ENCODE measurements around the gene EFHC1. TPM values are rescaled to one million over a fixed set of nuclear protein-coding genes. Genes with fewer than 3 reads are reported as not detected.

EFHC1 gene
- polyA plus RNA-seq, 3 donors, result 6.3 to 8.1 (median 6.6) TPM

DNA sequence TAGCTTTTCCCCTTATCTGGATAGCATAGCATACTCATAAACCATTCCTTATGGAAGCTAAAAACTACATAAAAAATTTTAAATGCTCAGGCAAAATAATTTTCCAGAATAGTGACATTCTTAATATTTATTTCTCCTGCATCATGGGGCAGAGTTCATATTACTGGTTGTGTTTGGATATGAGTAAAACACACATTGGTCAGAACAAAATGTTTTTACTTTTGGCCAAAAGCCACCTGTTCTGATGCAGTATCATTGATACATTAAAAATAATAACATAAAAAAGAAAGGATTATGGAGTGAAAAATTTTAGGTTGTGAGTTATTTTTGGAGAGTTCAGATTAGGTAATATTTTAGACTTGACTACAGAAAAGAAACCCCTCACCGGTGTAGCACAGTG is 123.1 kb downstream of the EFHC1 start:
- 59 to 80% (median 77%) methylated on average over 1 of the region's 1 CpG for WGBS, 3 donors
- H3K27ac ChIP-seq (ENCODE audit: low read depth, low read length), result no peak overlapping the region

DNA sequence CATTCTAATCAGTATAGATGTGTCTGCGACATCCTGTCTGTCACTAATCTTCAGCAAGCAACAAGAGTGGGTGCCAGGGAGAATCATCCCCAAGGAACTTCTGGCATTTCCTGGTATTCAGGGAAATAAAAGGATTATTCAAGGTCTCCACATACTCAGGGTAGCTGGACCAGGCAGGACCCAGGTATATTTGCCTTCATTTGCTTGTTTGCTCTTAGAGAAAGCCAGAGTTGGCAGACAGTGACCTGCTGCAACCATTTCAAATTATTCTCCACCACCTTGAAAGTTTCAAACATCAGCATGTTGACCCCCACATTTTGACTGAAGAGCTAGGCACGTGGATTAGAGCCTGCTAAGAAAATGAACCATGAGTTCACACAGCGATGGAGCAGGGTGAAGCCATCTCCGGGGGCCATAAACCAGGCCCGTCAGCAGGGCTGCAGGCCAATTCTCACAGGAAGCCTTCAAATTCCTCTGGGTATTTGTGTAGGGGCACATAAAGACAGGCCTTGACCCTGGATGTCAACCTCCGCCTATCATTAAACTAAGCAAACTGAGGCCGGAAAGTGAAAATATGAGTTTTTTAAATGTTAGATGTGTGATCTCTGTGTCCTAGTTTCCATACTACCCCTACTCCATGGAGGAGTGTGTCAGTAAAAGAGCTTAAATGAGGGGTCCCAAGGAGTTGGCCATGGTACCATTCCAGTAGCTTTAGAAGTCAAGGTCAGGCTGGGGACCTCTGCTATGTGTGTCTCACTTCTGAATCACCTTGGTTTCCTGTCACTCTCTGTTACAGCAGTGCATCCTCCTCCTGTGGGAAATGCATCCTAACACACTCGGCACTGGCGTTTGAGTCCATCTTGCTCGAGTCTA is 123.8 kb downstream of the EFHC1 start:
- no peak overlapping the region for H3K27ac ChIP-seq (ENCODE audit: low read depth, low read length)
- WGBS, 3 donors, result 61 to 77% (median 70%) methylated on average over 10 of the region's 10 CpGs

DNA sequence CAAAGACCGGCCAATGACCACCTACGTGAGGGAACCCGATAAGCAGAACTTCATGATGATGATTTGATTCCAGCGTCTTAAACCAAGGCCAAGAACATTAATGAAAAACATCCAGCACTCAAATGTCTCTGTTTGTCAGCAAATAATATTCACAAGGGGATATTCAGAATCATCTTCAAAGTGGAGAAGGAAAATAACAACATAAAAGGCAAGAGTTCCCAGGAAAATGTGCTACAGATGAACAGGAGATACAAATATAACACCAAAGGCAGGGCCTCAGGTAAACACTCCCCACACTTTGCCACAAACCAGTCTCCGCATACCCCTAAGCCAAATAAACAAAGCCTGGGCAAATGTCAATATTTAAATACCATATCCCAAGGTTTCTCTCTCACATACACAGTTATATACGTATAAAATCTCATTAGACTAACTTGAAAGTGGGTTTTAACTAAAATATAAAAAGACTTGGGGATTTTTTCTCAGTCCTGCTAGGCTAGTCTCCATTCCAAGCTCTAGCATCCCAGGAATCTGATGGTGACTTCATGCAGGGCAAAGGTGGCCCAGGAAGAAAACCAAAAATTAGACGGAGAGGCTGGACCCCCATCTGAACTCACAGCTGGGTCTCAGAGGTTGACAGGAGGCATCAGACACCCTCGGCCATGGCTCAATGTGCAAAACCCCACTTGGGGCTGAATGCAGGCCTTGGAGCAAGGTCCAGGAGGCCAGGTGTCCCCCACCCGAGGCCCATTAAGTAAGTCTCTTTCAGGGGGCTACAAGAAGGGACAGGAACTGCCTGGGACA is 124.7 kb downstream of the EFHC1 start:
- 66 to 82% (median 76%) methylated on average over 9 of the region's 9 CpGs for WGBS, 3 donors

DNA sequence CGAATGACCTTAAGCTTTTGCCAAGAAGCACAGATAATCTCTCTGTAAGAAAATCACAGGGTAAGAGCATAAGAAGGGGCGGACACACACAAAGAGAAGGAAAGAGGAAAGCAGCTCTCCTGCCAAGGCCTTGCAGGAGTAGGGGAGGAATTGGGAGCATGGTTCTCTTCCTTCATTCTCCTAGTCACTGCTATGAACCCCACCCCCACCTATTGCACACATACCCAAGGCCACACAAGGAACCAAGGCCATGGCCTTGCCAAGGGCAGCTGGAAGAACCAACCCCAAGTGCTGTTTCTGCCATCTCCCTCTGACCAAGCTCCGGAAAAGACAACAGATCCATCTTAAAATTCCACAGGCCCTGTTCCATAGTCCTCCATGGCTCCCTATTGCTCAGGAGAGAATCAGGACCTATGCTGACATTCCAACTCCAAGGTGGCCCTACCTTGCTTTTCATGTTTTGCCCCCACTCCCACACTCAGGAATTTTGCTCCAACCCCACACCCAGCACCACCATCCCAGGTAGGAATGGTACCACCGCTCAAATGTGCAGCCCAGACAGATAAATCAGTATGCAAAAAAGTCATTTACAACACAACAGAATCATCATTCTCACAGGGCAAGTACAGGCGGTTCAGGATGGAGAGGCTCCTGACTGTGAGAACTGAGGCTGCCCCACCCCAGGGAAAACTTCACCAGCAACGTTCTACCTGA is 125.4 kb downstream of the EFHC1 start:
- 74 to 91% (median 85%) methylated on average over 6 of the region's 6 CpGs for WGBS, 3 donors
- H3K27ac ChIP-seq (ENCODE audit: low read depth, low read length), result peak overlapping the region; percentile 32

More for the DNA sequence above, 124.7 kb downstream of the EFHC1 start:
- H3K27ac ChIP-seq (ENCODE audit: low read depth, low read length), result peak overlapping the region; percentile 32

DNA sequence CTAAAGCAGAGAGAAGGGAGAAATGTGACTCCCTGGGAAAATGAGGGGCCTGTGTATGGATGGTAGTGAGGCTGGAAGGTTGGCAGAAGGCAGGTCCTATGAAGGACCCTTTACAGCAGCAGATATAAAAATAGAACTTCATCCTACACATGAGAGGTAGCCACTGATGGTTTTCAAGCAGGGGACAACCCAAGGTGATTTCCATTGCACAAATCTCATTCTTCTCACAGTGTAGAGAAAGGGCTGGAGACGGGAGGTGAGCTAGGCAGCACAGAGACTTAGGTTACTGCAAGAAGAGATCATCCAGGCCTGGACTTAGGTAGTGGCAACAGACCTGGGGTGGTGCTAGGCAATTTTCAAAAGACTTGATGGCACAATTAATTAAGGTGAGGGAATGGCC is 126.0 kb downstream of the EFHC1 start:
- H3K27ac ChIP-seq (ENCODE audit: low read depth, low read length), result no peak overlapping the region
- WGBS, 3 donors, result 92 to 96% (median 96%) methylated on average over 1 of the region's 1 CpG

DNA sequence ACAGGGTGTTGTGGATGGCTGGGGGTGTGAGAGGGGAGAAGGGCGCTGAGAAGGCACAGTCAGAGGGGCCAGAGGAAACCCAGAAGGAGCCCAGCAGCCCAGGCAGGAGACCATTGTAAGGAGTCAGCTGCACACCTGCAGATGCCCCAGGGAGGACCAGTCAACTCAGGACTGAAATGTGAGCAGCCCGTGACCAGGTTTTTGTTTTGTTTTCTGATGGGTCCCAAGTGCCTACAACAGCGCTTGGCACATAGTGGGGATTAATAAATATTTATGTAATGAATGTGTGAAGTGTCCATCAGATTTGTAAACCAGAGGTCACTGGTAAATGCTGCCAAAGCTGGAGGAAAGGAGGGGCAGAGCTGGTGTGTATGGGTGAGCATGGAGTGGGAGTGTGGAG is 126.5 kb downstream of the EFHC1 start:
- WGBS, 3 donors, result 88 to 94% (median 93%) methylated on average over 3 of the region's 3 CpGs
- no peak overlapping the region for H3K27ac ChIP-seq (ENCODE audit: low read depth, low read length)

DNA sequence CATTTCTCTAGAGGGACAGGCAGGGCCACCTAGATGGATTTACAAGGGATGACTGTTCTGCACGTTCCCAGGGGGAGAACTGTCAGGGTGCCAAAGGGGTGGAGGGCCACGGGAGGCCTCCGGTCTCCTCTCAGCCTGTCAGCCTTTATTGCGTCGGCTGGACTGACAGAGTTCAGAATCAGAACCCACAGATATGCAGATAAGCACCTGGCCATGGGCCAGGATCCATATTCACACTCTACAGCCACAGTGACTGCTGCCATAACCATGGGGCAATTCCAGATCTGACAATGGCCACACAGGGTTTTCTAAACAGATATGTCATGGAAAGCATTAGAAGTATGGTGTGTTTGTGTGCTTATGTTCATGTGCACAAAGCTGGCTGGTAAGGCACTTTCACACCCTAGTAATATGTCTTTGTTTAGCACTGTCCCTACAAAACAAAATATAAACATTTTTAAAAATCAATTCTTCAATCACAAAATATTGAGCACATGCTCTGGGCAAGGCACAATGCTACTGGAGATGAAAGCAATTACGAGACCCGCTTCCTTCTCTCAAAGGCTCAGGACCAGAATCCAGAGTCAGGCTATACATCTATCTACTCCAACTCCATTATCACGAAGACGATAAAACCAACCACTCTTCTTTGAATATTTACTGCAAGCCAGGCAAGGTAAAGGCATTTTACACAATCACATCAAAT is 127.7 kb downstream of the EFHC1 start:
- no peak overlapping the region for H3K27ac ChIP-seq (ENCODE audit: low read depth, low read length)
- WGBS, 3 donors, result 57 to 73% (median 67%) methylated on average over 9 of the region's 9 CpGs

DNA sequence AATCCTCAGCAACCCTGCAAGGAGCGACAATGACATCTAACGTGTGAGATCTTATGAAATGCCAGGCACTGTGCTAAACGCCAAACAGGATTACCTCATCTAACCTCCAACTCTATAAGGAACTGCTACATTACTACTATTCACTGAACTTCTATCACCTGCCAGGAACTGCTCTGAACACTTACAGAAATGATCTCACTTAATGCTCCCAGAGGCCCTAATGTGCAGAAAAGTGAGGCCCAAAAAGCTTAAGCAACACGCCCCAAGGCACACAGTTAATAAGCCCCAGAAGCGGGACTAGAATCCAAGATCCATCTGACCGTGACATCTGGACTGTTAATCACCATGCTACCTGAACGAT is 128.2 kb downstream of the EFHC1 start:
- H3K27ac ChIP-seq (ENCODE audit: low read depth, low read length), result no peak overlapping the region

DNA sequence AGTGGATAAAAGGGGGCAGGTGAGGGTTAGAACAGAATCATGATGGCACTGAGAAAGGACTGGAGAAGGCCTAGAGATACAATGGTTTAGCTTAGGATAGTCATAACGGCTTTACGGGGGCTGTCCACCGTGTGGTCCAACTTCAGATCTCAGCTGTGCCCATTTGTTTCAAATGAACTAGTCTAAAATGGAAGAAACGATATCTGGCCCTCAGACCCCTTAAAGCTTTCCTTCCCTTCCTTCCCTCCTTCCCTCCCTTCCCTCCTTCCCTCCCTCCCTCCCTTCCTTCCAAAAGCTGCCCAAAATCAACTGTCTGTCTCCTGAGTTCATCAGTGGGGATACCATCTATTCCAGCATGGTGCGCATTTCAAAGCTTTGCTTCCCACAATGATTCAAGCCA is 128.9 kb downstream of the EFHC1 start:
- WGBS, 3 donors, result 88 to 99% (median 97%) methylated on average over 5 of the region's 5 CpGs
- H3K27ac ChIP-seq (ENCODE audit: low read depth, low read length), result no peak overlapping the region

More for the DNA sequence above, 128.2 kb downstream of the EFHC1 start:
- WGBS, 3 donors, result 68 to 88% (median 72%) methylated on average over 7 of the region's 7 CpGs

DNA sequence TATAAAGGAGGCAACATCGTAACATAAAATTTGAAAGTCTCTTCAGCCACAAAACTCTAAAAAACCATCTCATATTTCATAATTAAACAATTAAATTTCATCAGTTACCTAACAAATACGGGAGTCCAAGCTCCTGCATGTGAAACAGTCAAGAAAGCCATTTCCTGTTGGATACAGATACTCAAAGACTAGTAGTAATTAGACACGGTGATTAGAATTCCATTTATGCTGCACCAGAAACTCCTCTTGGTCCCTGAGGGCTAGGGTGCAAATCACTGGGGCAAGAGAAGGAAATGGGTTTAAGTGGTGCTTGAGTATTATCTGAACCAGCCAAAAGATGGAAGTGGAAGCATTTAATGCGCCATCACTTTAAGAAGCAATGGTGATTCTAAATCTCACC is 129.3 kb downstream of the EFHC1 start:
- 50 to 88% (median 73%) methylated on average over 4 of the region's 4 CpGs for WGBS, 3 donors
- no peak overlapping the region for H3K27ac ChIP-seq (ENCODE audit: low read depth, low read length)

DNA sequence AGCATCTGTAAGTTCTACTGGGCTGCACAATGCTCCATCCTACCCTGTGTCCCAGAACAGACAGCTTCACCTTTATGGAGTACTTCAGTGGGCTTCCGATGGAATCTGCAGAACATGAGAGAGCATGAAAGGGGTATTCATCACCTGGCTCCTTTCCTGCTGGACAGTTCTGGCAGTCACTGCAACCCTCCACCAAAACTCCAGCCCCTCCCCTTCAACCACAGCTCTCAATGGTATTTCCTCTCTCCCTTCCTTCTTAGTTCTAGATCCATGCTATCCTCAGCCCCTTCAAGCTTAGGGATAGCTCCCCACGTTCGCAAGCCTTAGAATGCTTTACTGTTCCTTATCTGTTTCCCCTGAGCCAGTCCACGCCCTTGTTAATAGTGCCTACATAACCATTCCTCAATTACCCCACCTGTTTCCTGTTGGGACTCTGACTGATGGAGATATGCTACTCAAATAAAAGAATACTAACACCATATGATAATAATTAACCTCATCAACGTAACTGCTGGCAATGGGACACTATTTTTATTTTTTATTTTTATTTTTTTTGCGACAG is 130.0 kb downstream of the EFHC1 start:
- no peak overlapping the region for H3K27ac ChIP-seq (ENCODE audit: low read depth, low read length)
- WGBS, 3 donors, result 47 to 55% (median 52%) methylated on average over 6 of the region's 6 CpGs

DNA sequence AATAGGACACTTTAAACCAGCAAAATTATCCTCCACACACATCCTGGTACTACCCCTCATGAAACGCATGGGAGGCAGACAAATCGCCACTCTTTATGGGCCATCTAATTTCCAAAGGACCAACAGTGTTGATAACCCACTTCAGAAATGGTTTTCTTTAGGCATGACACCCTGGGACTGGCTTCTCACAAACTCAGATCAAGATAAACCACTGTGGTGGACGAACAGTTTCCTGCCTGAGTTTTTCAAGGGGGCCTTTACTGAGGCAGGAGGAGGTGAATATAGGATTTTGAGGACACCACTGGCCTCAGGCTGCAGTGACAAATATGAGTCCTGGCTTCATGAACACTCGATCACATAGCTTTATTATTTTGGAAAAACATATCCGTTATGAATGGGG is 130.7 kb downstream of the EFHC1 start:
- H3K27ac ChIP-seq (ENCODE audit: low read depth, low read length), result no peak overlapping the region
- 55 to 82% (median 81%) methylated on average over 5 of the region's 5 CpGs for WGBS, 3 donors

DNA sequence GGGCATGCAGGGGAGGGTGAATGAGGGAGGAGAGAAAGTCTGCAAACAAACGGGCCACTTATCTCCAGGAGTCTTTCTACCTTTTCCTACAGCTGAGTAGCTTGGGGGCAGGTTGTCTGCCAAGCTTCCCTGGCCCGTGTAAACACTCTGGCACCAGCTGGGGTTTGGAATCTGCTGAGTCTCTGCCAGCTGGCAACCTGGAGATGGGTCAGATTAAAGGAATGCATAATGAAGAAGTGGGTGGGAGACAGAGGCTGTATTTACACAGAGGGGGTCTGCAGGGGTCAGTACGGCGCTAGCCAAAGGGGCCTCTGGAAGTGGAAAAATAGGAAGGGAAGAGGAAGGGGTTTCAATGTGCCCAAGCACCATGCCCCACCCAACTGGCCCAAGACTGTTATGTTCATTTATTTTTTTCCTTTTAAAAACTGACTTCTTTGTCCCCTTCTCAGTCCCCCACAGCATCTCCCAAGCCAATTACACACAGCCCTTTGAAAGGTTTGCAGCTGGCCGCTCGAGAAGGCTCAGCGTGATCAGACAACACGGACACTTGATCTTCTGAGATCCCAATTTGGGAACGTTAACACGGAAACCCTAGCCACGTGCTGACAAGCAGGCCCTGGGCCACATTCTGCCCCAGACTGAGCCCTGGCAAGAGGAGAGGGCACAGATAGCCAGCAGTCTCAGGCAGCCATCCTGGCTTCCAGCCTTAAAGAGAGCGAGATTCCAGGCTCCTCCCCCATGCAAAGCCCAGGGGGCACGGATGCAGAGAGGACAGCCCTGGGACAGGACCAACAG is 131.5 kb downstream of the EFHC1 start:
- WGBS, 3 donors, result 34 to 53% (median 45%) methylated on average over 13 of the region's 13 CpGs
- no peak overlapping the region for H3K27ac ChIP-seq (ENCODE audit: low read depth, low read length)

DNA sequence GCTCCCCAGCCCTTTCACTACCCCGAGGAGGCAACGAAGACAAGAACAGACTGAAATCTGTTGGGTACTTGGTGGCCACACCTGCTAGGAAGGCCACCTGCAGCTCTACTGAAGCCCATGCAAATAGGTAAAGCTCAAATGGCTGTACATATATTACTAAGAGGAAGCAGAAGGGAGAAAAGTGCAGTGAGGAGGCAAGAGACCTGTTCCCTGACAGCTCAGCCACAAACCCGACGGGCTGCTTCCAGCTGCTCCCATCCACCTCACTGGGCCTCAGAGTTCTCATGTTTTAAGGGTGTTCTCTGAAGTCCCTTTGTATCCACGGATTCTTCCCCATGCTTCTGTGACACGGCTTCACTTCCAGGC is 132.1 kb downstream of the EFHC1 start:
- no peak overlapping the region for H3K27ac ChIP-seq (ENCODE audit: low read depth, low read length)
- WGBS, 3 donors, result 47 to 67% (median 64%) methylated on average over 6 of the region's 6 CpGs

DNA sequence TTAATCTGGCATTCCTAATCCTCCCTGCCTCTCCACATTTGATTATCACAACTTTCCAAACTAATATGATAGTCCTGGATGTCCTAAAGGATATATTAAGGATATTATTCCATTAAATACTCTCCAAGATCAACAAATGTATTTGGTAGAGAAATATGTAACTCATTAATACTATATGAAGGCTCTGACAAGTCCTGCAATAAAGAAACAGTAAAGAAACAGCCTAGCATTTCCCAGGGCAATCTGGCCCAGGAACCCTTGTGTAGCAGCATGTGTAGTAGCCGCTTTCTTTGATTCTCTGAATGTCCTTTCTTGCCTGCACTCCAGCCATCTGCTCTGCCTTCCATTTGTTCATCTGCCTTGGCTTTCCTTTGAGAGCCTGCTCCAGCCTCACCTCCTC is 133.0 kb downstream of the EFHC1 start:
- 98 to 100% (median 100%) methylated on average over 1 of the region's 1 CpG for WGBS, 3 donors
- no peak overlapping the region for H3K27ac ChIP-seq (ENCODE audit: low read depth, low read length)

DNA sequence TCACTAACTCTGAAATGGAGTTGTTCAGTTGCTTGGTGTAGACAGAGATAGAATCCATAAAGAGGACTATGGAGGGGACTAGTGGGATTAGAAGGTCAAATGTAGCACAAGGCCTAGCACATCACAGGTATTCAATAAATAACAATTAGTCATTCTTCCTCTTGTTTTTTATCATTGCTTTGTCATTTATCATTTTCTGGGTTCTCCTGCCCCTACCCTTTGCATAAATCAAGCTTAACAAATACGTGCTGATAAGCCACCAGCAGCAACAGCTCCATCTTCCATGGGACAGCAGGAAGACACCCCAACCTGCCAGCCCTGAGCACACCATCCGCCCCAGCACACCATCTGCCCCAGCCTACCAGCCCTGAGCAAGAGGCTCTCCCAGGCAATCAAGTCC is 133.6 kb downstream of the EFHC1 start:
- no peak overlapping the region for H3K27ac ChIP-seq (ENCODE audit: low read depth, low read length)
- 77 to 89% (median 85%) methylated on average over 2 of the region's 2 CpGs for WGBS, 3 donors

DNA sequence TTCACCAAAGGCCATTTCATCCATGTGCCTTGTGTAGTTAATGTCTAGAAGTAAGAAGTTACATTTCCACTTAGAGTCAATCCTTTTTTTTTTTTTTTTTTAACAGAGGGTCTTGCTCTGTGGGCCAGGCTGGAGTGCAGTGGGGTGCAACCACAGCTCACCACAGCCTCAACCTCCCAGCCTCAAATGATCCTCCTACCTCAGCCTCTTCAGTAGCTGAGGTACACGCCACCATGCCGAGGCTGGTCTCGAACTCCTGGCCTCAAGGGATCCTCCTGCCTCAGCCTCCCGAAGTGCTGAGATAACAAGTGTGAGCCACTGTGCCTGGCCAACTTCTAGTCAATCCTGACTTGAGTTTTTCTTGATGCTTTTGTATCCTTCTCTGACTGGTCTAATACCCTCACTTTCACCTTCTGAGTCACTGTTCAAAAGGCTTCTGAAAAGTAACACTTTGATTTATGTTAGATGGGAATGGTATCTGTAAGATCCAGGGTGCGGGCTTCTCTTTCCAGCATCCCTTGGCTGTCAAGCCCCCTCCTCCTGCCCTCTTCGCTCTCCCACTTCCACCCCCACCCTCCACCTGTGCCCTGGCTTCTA is 134.6 kb downstream of the EFHC1 start:
- WGBS, 3 donors, result 91 to 96% (median 94%) methylated on average over 6 of the region's 6 CpGs
- H3K27ac ChIP-seq (ENCODE audit: low read depth, low read length), result no peak overlapping the region

Data from adipose tissue (tissue), 3 donors.